OCI-LY7 (cell line): ENCODE measurements around the gene SPATA2.

Source experiments
- EZH2phosphoT487 ChIP-seq: fragments of 200-600 bp; sonication (generic); IDR thresholded peaks from 2 replicates; pipeline ENCODE4 v1.6.1; 2018; ENCODE audit warnings: low read depth, borderline replicate concordance, mild to moderate bottlenecking, mixed run types, antibody characterized with exemption, low read length, moderate library complexity, mixed read lengths
- TF ChIP-seq, protein P1 (sequence below): fragments of 200-600 bp; sonication (generic); conservative IDR thresholded peaks from 2 replicates; pipeline ENCODE4 v1.5.1; 2014; ENCODE audit warnings: mild to moderate bottlenecking, antibody characterized with exemption, low read length, moderate library complexity, mixed read lengths

DNA sequence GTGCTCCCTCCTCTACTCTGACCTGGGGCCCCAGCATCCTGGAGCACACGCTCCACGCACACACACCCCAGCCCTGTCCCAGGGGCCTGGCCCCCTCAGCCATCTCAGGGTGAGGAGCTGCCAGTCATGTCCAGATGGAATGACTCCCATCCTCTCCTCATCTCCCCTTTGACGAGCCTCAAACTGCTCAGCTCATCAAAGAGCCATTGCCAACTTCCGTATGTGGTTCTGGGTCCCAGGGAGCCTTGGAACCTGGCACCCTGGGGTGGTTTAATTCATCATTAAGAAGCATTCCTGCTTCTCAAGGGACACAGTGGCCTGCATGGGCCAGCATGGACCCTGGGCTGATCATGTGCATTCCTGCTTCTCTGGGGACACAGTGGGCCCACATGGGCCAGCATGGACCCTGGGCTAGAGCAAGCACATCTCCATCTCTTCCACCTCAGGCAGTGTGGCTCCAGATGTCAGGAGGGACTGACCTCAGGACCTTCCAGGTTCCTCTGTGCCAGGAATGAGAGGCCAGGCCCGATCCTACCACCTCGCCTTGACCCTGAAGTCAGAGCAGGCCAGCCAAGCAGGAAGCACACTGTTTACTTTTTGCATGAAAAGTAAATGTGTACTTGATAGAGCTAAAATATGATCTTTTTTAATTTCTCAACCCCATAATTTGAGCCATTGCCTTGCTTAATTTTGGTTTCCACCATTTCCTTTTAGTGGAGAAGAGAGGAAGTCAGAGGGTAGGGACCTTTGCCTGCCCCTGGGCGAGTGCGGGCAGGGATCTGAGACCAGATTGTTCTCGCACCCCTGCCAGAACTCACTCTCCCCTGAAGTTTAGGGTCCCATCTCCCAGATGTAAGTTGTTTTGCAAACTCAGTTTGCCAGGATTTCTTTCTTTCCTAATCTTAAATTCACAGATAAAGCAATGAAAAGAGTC, 26.1 kb downstream of the SPATA2 start:
- TF ChIP-seq, protein P1, sequence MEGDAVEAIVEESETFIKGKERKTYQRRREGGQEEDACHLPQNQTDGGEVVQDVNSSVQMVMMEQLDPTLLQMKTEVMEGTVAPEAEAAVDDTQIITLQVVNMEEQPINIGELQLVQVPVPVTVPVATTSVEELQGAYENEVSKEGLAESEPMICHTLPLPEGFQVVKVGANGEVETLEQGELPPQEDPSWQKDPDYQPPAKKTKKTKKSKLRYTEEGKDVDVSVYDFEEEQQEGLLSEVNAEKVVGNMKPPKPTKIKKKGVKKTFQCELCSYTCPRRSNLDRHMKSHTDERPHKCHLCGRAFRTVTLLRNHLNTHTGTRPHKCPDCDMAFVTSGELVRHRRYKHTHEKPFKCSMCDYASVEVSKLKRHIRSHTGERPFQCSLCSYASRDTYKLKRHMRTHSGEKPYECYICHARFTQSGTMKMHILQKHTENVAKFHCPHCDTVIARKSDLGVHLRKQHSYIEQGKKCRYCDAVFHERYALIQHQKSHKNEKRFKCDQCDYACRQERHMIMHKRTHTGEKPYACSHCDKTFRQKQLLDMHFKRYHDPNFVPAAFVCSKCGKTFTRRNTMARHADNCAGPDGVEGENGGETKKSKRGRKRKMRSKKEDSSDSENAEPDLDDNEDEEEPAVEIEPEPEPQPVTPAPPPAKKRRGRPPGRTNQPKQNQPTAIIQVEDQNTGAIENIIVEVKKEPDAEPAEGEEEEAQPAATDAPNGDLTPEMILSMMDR: no peak
- no peak for TF ChIP-seq EZH2phosphoT487
